NCI-H128 (cell line): ENCODE results near the gene CXCR6.
A peak's percentile ranks its signal among the peaks of the same experiment; 100 is the strongest.

ENCODE experiments used
- DNase-seq: peaks from one replicate; lab custom pipeline; 2025; ENCODE audit not compliant: unreplicated experiment; lab: John Stamatoyannopoulos, UW

The CXCR6 gene

GRCh38 chr3:45921158-45922038 lies 21.9 kb upstream of the CXCR6 start:
- no peak for DNase-seq

- no peak for DNase-seq
These were observed 21.3 kb upstream of the CXCR6 start for GRCh38 chr3:45922039-45922326.

- no peak for DNase-seq
These were observed 20.2 kb upstream of the CXCR6 start for GRCh38 chr3:45922950-45923590.

GRCh38 chr3:45923755-45924154 lies 19.5 kb upstream of the CXCR6 start:
- DNase-seq = no peak

- no peak for DNase-seq
These were observed 15.4 kb upstream of the CXCR6 start for GRCh38 chr3:45927881-45928280.

GRCh38 chr3:45929042-45929679 lies 14.1 kb upstream of the CXCR6 start:
- no peak for DNase-seq

- DNase-seq = no peak
These were observed 11.8 kb upstream of the CXCR6 start for GRCh38 chr3:45931496-45931895.

- DNase-seq = no peak
These were observed 11.2 kb upstream of the CXCR6 start for GRCh38 chr3:45932112-45932511.

- DNase-seq = no peak
These were observed 9.7 kb upstream of the CXCR6 start for GRCh38 chr3:45933591-45933990.

- no peak for DNase-seq
These were observed 7.0 kb upstream of the CXCR6 start for GRCh38 chr3:45936261-45936660.

- DNase-seq = no peak
These were observed 5.8 kb upstream of the CXCR6 start for GRCh38 chr3:45937206-45938042.

- no peak for DNase-seq
These were observed 5.2 kb upstream of the CXCR6 start for GRCh38 chr3:45938043-45938435.

GRCh38 chr3:45938864-45939263 lies 4.4 kb upstream of the CXCR6 start:
- DNase-seq = peak; percentile 46

GRCh38 chr3:45939341-45939771 lies 3.9 kb upstream of the CXCR6 start:
- no peak for DNase-seq

GRCh38 chr3:45940004-45940780 lies 3.1 kb upstream of the CXCR6 start:
- no peak for DNase-seq

GRCh38 chr3:45940781-45941365 lies 2.4 kb upstream of the CXCR6 start:
- DNase-seq = no peak

GRCh38 chr3:45942051-45942825 lies 1.0 kb upstream of the CXCR6 start:
- DNase-seq = no peak

GRCh38 chr3:45944830-45945620 lies 1.8 kb downstream of the CXCR6 start:
- no peak for DNase-seq

- DNase-seq = no peak
These were observed 3.0 kb downstream of the CXCR6 start for GRCh38 chr3:45946307-45946706.
